SK-N-SH (cell line): Measurements from ENCODE around the gene ATP6V0B.
A peak's percentile ranks its signal among the peaks of the same experiment; 100 is the strongest.

Experiments
- CTCF ChIP-seq: fragments of 200-600 bp; sonication (generic); IDR thresholded peaks from 2 replicates; pipeline ENCODE4 v1.6.1; 2017; ENCODE audit warnings: antibody characterized with exemption, mild to moderate bottlenecking, moderate library complexity
- EZH2phosphoT487 ChIP-seq: fragments of 200-600 bp; sonication (generic); IDR thresholded peaks from 2 replicates; pipeline ENCODE4 v1.6.1; 2017; ENCODE audit warnings: low read depth, mixed run types, mild to moderate bottlenecking, antibody characterized with exemption, moderate library complexity, borderline replicate concordance
- MXI1 ChIP-seq: IDR thresholded peaks from 2 replicates; pipeline ENCODE4 v1.6.1; 2012; ENCODE audit warnings: mild to moderate bottlenecking, low read depth, low read length, improper control_type of control experiment
- POLR2AphosphoS5 ChIP-seq: IDR thresholded peaks from 2 replicates; pipeline ENCODE4 v1.6.1; 2012; ENCODE audit warnings: low read depth, low read length
- TEAD4 ChIP-seq: IDR thresholded peaks from 2 replicates; pipeline ENCODE4 v1.4.0; 2012; ENCODE audit warnings: mild to moderate bottlenecking, borderline replicate concordance; ENCODE audit not compliant: insufficient read depth
- USF2 ChIP-seq: fragments of 150-350 bp; IDR thresholded peaks from 2 replicates; pipeline ENCODE4 v1.6.1; 2017; ENCODE audit warnings: antibody characterized with exemption, low read length, low read depth, borderline replicate concordance
- TF ChIP-seq, protein P1 (sequence below): IDR thresholded peaks from 2 replicates; pipeline ENCODE4 v1.4.0; 2012; ENCODE audit warnings: low read depth

GRCh38 chr1:43930168-43930948 is 44.4 kb upstream of the ATP6V0B start:
- TF ChIP-seq CTCF: peak; percentile 47
- no peak for TF ChIP-seq USF2
- TF ChIP-seq POLR2AphosphoS5: no peak
- TF ChIP-seq, protein P1, sequence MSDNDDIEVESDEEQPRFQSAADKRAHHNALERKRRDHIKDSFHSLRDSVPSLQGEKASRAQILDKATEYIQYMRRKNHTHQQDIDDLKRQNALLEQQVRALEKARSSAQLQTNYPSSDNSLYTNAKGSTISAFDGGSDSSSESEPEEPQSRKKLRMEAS: no peak
- no peak for TF ChIP-seq TEAD4
- TF ChIP-seq MXI1: no peak
- no peak for TF ChIP-seq EZH2phosphoT487
